ENCODE results near the gene SPR.

DNA sequence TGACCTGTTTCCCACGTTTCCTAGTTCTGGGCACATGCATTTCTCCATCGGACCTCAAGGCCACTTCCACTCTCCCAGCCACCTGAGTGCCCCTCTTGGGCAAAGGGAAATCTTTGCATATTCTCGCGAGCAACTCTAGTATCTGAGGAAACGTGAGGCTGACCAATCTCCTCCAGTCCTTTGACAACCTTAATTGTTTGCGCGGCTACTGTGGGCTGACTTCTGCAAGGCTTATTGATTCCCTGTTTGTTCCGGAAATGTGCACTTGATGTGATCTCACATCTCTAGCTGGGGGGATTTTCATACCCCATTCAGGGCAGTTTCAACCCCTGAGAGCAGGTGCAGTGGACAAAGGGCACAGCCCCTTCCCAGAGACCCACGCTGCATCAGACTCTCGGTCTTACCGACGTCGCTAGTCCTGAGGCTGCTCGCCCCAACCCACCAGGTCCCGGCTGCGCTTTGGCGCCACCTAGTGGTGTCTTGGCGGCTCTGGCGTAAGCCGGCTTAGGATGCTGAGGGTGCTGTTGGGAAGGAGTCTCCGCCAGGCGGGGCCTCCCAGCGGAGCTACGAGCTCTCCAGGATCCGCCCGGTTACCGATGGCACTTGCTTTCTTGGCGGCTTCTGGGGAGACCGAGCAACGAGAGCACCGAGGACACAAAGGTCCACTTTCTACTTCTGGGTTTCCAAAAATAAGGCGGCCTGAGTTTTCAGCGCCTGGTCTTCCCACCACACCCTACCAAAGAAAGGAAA, 24.8 kb upstream of the SPR start:
- TF ChIP-seq MYC (IDR thresholded peaks at IDR 0.05; ENCODE audit: low read depth, low read length) (no peak), POLR2A (IDR thresholded peaks at IDR 0.05; ENCODE audit: low read depth, low read length) (no peak), EZH2 (IDR thresholded peaks at IDR 0.05; ENCODE audit: borderline replicate concordance, low read depth, low read length, severe bottlenecking) (no peak)
- TF ChIP-seq, protein P1, sequence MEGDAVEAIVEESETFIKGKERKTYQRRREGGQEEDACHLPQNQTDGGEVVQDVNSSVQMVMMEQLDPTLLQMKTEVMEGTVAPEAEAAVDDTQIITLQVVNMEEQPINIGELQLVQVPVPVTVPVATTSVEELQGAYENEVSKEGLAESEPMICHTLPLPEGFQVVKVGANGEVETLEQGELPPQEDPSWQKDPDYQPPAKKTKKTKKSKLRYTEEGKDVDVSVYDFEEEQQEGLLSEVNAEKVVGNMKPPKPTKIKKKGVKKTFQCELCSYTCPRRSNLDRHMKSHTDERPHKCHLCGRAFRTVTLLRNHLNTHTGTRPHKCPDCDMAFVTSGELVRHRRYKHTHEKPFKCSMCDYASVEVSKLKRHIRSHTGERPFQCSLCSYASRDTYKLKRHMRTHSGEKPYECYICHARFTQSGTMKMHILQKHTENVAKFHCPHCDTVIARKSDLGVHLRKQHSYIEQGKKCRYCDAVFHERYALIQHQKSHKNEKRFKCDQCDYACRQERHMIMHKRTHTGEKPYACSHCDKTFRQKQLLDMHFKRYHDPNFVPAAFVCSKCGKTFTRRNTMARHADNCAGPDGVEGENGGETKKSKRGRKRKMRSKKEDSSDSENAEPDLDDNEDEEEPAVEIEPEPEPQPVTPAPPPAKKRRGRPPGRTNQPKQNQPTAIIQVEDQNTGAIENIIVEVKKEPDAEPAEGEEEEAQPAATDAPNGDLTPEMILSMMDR (IDR thresholded peaks at IDR 0.05; ENCODE audit: extremely low read depth in 1 of 2, insufficient read depth in 1 of 2, low read depth in 1 of 2, low read length in 2 of 2), result peak; percentile 98 to 100
